CD4-positive, alpha-beta T cell treated with Interleukin-1 beta for 1 hour (primary cell): ENCODE data around the gene SND1.

Experiments
- DNase-seq, 2 donors: peaks; one replicate each; pipeline ENCODE4 v3.0.0-alpha.2; 2020 to 2022

The SND1 gene

GRCh38 chr7:128081351-128081750, 429.4 kb downstream of the SND1 start:
- DNase-seq, result no peak

GRCh38 chr7:128081808-128082207, 429.8 kb downstream of the SND1 start:
- DNase-seq, result no peak

- no peak for DNase-seq
Measured at GRCh38 chr7:128082431-128082830, 430.4 kb downstream of the SND1 start.

GRCh38 chr7:128084896-128085608, 433.1 kb downstream of the SND1 start:
- no peak for DNase-seq

- DNase-seq, result no peak
Measured at GRCh38 chr7:128090492-128090891, 438.5 kb downstream of the SND1 start.

GRCh38 chr7:128091106-128091505, 439.1 kb downstream of the SND1 start:
- DNase-seq, result no peak

GRCh38 chr7:128092221-128092620, 440.2 kb downstream of the SND1 start:
- DNase-seq, result no peak

GRCh38 chr7:128093614-128094570, 441.9 kb downstream of the SND1 start:
- DNase-seq, result no peak

- no peak for DNase-seq
Measured at GRCh38 chr7:128094686-128095085, 442.7 kb downstream of the SND1 start.

GRCh38 chr7:128097211-128097731, 445.3 kb downstream of the SND1 start:
- DNase-seq, result no peak

- no peak for DNase-seq
Measured at GRCh38 chr7:128098629-128099028, 446.6 kb downstream of the SND1 start.

GRCh38 chr7:128099204-128099671, 447.2 kb downstream of the SND1 start:
- no peak for DNase-seq

GRCh38 chr7:128100225-128100948, 448.4 kb downstream of the SND1 start:
- DNase-seq, result no peak

- no peak for DNase-seq
Measured at GRCh38 chr7:128100949-128101713, 449.1 kb downstream of the SND1 start.

GRCh38 chr7:128102490-128103291, 450.7 kb downstream of the SND1 start:
- no peak for DNase-seq

- no peak for DNase-seq
Measured at GRCh38 chr7:128103498-128104107, 451.6 kb downstream of the SND1 start.

GRCh38 chr7:128104108-128104742, 452.2 kb downstream of the SND1 start:
- DNase-seq, result no peak

- DNase-seq, result no peak
Measured at GRCh38 chr7:128105228-128106022, 453.4 kb downstream of the SND1 start.

GRCh38 chr7:128106821-128107220, 454.8 kb downstream of the SND1 start:
- DNase-seq, result no peak
